HCT116 (cell line): ENCODE measurements around the gene FLNB. TPM values are rescaled to one million over a fixed set of nuclear protein-coding genes. Genes with fewer than 3 reads are reported as not detected.

ENCODE experiments used
- ATAC-seq: fragments of 200-7000 bp; cut with Tn5 transposase; 2 replicates; pipeline ENCODE4 v1.9.1; 2020; ENCODE audit warnings: mild to moderate bottlenecking, moderate library complexity
- BruUV-seq: library from RNA; stranded (reverse); fragments of 400-500 nt; replicated peaks from 2 replicates; lab custom pipeline; 2021; lab: Mats Ljungman, UMichigan
- CTCF ChIA-PET: fragments of 300-600 bp; sonication (Branson Sonifier 250); formaldehyde crosslinking; loops from one replicate; lab custom pipeline; 2021; ENCODE audit warnings: antibody characterized with exemption; lab: Charles Lee
- POLR2A ChIA-PET: fragments of 300-600, 350-600 bp; sonication (Branson Sonifier 250); formaldehyde crosslinking; loops from one replicate; lab custom pipeline; 2021; ENCODE audit warnings: antibody characterized with exemption; lab: Charles Lee
- RAD21 ChIA-PET, 2 experiments: fragments of 300-600 bp; sonication (Branson Sonifier 250); formaldehyde crosslinking; loops; one replicate each; lab custom pipeline; 2023; ENCODE audit warnings: low total read pairs in 2 of 2; ENCODE audit not compliant: uncharacterized antibody in 2 of 2, unreplicated experiment in 2 of 2, low non-redundant PET in 1 of 2; lab: Charles Lee
- DNase-seq: peaks from one replicate; pipeline ENCODE4 v3.0.0-alpha.2; 2010; ENCODE audit warnings: low read depth, low spot score
- H2AFZ ChIP-seq: fragments of 200-600 bp; shearing (Covaris generic), sonication (generic); 2 replicates; pipeline ENCODE4 v1.6.1; 2017; ENCODE audit warnings: low read depth, mixed run types, mixed read lengths, antibody characterized with exemption, low read length; ENCODE audit not compliant: poor library complexity, severe bottlenecking
- H3K27ac ChIP-seq: 2 replicates; pipeline ENCODE4 v1.5.1; 2012; ENCODE audit warnings: low read depth, low read length
- H3K27me3 ChIP-seq: fragments of 200-600 bp; sonication (generic); 2 replicates; pipeline ENCODE4 v1.6.1; 2016; ENCODE audit warnings: mixed run types, low read length, mixed read lengths; ENCODE audit not compliant: insufficient read depth
- H3K36me3 ChIP-seq, 2 experiments: fragments of 200-500 bp in 1 of 2; fragments of 200-600 bp in 1 of 2; sonication (Bioruptor generic) in 1 of 2; sonication (generic) in 1 of 2; 2 replicates each; pipeline versions ENCODE4 v1.5.1 to v1.6.1; 2014 to 2016; ENCODE audit warnings: low read length in 2 of 2, inconsistent platforms in 1 of 2, mixed read lengths in 1 of 2, mixed run types in 1 of 2; ENCODE audit not compliant: insufficient read depth in 2 of 2, control insufficient read depth in 1 of 2
- H3K4me1 ChIP-seq, 2 experiments: fragments of 200-600 bp in 1 of 2; sonication (generic) in 1 of 2; 2 replicates each; pipeline versions ENCODE4 v1.5.1 to v1.6.1; 2012 to 2017; ENCODE audit warnings: low read length in 2 of 2, inconsistent platforms in 1 of 2, mild to moderate bottlenecking in 1 of 2, mixed read lengths in 1 of 2, mixed run types in 1 of 2, moderate library complexity in 1 of 2; ENCODE audit not compliant: insufficient read depth in 2 of 2, control insufficient read depth in 1 of 2
- H3K4me2 ChIP-seq: fragments of 200-600 bp; sonication (generic); 2 replicates; pipeline ENCODE4 v1.6.1; 2017; ENCODE audit warnings: mixed run types, low read length, mixed read lengths
- H3K4me3 ChIP-seq, 2 experiments: fragments of 200-600 bp in 1 of 2; sonication (generic) in 1 of 2; replicated peaks in 1 of 2; 2 replicates each; pipeline ENCODE4 v1.5.1; 2011 to 2016; ENCODE audit warnings: low read length in 2 of 2, control low read depth in 1 of 2, low read depth in 1 of 2, mild to moderate bottlenecking in 1 of 2, mixed read lengths in 1 of 2, mixed run types in 1 of 2
- H3K79me2 ChIP-seq: fragments of 200-600 bp; sonication (generic); 2 replicates; pipeline ENCODE4 v1.6.1; 2017; ENCODE audit warnings: mild to moderate bottlenecking, mixed run types, low read length, moderate library complexity, mixed read lengths; ENCODE audit not compliant: insufficient read depth
- H3K9ac ChIP-seq: fragments of 200-600 bp; sonication (generic); 2 replicates; pipeline ENCODE4 v1.6.1; 2016; ENCODE audit warnings: low read length, mixed read lengths
- H3K9me2 ChIP-seq: fragments of 200-600 bp; sonication (generic), shearing (Covaris generic); 2 replicates; pipeline ENCODE4 v1.6.1; 2017; ENCODE audit warnings: mixed run types, mild to moderate bottlenecking, moderate library complexity; ENCODE audit not compliant: insufficient read depth
- H3K9me3 ChIP-seq, 2 experiments: fragments of 200-500 bp in 1 of 2; fragments of 200-600 bp in 1 of 2; sonication (Bioruptor generic) in 1 of 2; sonication (generic) in 1 of 2; 2 replicates each; pipeline ENCODE4 v1.6.1; 2014 to 2017; ENCODE audit warnings: low read length in 2 of 2, mixed read lengths in 2 of 2, inconsistent platforms in 1 of 2, low read depth in 1 of 2, mild to moderate bottlenecking in 1 of 2, mixed run types in 1 of 2, moderate library complexity in 1 of 2; ENCODE audit not compliant: control insufficient read depth in 1 of 2, insufficient read depth in 1 of 2
- H4K20me1 ChIP-seq: fragments of 200-600 bp; sonication (generic), shearing (Covaris generic); 2 replicates; pipeline ENCODE4 v1.6.1; 2017; ENCODE audit warnings: mixed run types, mild to moderate bottlenecking, moderate library complexity; ENCODE audit not compliant: insufficient read depth
- ATF3 ChIP-seq: IDR thresholded peaks from 2 replicates; pipeline ENCODE4 v1.6.1; 2012
- EGR1 ChIP-seq: IDR thresholded peaks from 2 replicates; pipeline ENCODE4 v1.6.1; 2012; ENCODE audit warnings: low read depth
- ELF1 ChIP-seq: IDR thresholded peaks from 2 replicates; pipeline ENCODE4 v1.6.1; 2012; ENCODE audit warnings: low read depth, borderline replicate concordance
- EZH2phosphoT487 ChIP-seq: fragments of 200-600 bp; IDR thresholded peaks from 2 replicates; pipeline ENCODE4 v1.6.1; 2018; ENCODE audit warnings: antibody characterized with exemption, borderline replicate concordance
- FOSL1 ChIP-seq: IDR thresholded peaks from 2 replicates; pipeline ENCODE4 v1.6.1; 2012; ENCODE audit warnings: low read depth
- MAX ChIP-seq: IDR thresholded peaks from 2 replicates; pipeline ENCODE4 v1.6.1; 2012
- POLR2A ChIP-seq: IDR thresholded peaks from 2 replicates; pipeline ENCODE4 v1.7.0; 2011; ENCODE audit warnings: borderline replicate concordance; ENCODE audit not compliant: insufficient read depth, insufficient read length; ENCODE audit errors: extremely low read depth
- REST ChIP-seq: IDR thresholded peaks from 2 replicates; pipeline ENCODE4 v1.6.1; 2012; ENCODE audit warnings: low read depth
- SIN3A ChIP-seq: IDR thresholded peaks from 2 replicates; pipeline ENCODE4 v1.6.1; 2012; ENCODE audit warnings: low read depth
- SRF ChIP-seq: IDR thresholded peaks from 2 replicates; pipeline ENCODE4 v1.6.1; 2012; ENCODE audit warnings: low read depth
- TCF7L2 ChIP-seq: IDR thresholded peaks from 2 replicates; pipeline ENCODE4 v1.7.0; 2011; ENCODE audit warnings: borderline replicate concordance, inconsistent platforms; ENCODE audit not compliant: insufficient read depth, insufficient read length; ENCODE audit errors: extremely low read depth
- YY1 ChIP-seq: IDR thresholded peaks from 2 replicates; pipeline ENCODE4 v1.6.1; 2011; ENCODE audit warnings: low read length, low read depth, moderate library complexity, mild to moderate bottlenecking; ENCODE audit not compliant: insufficient replicate concordance; ENCODE audit errors: extremely low read depth
- ZFX ChIP-seq: fragments of 450-650 bp; IDR thresholded peaks from 2 replicates; pipeline ENCODE4 v1.6.1; 2017
- ZNF274 ChIP-seq: fragments of 200-500 bp; sonication (Bioruptor generic); IDR thresholded peaks from 2 replicates; pipeline ENCODE4 v1.6.1; 2014; ENCODE audit warnings: mild to moderate bottlenecking, low read depth, low read length, inconsistent platforms
- intact Hi-C: fragments of 100-400 bp; cut with micrococcal nuclease; formaldehyde crosslinking; loops from 2 replicates; pipeline ENCODE4 v1.10.0; 2022
- total RNA-seq: library from RNA; stranded (reverse); gene quantifications from one replicate; pipeline ENCODE4 v1.2.1, GENCODE V29; 2021; ENCODE audit not compliant: unreplicated experiment

The FLNB gene
- total RNA-seq, 1 experiment from 2014 or later, result 116 TPM

GRCh38 chr3:58005669-58006068 lies 2.6 kb upstream of the FLNB start:
- no TSS peak for BruUV-seq
- Histone ChIP-seq H3K9ac (no peak overlapping the region), H3K4me1 (peaks cover 13 to 27% of the 10 kb centered on the region in 2 experiments), H3K27ac (no peak overlapping the region), H3K27me3 (no peaks in the 10 kb centered on the region), H3K4me3 (no peak overlapping the region), H2AFZ (no peak overlapping the region), H3K79me2 (peaks cover 24% of the 10 kb centered on the region), H3K36me3 (no peaks in the 10 kb centered on the region), H3K9me3 (no peaks in the 10 kb centered on the region), H3K9me2 (no peaks in the 10 kb centered on the region), H4K20me1 (no peaks in the 10 kb centered on the region), H3K4me2 (no peak overlapping the region)
- ChIA-PET RAD21 (no interaction called here), CTCF (interaction anchor here (1.3 kb wide), 1 partner anchor 172 kb away, joined by 4 read pairs; no protein-coding TSS in a partner anchor), POLR2A (no interaction called here)
- DNase-seq, result no peak
- no peak for ATAC-seq
- TF ChIP-seq SIN3A (no peak), EGR1 (no peak), REST (no peak), MAX (no peak), EZH2phosphoT487 (no peak), YY1 (no peak), ELF1 (no peak), ZFX (no peak), SRF (no peak), ATF3 (no peak), ZNF274 (no peak), FOSL1 (no peak), TCF7L2 (no peak), POLR2A (no peak)
- intact Hi-C loops, result loop anchor here (5.0 to 10.0 kb wide), 2 partner anchors 109 to 157 kb away; no protein-coding TSS in a partner anchor
